Measurements from ENCODE around the gene R3HDML. TPM values are rescaled to one million over a fixed set of nuclear protein-coding genes. Genes with fewer than 3 reads are reported as not detected.
A peak's percentile ranks its signal among the peaks of the same experiment; 100 is the strongest.

The R3HDML gene
- total RNA-seq, 1 donor from 2014 or later = not detected

- Histone ChIP-seq H3K27me3 (no peaks in the 10 kb centered on the region), H3K9me3 (no peaks in the 10 kb centered on the region), H3K4me1 (peaks cover 12% of the 10 kb centered on the region), H3K4me3 (no peak overlapping the region), H3K27ac (no peak overlapping the region), H3K36me3 (no peaks in the 10 kb centered on the region)
- TF ChIP-seq POLR2AphosphoS5 (IDR thresholded peaks at IDR 0.05; ENCODE audit: insufficient read depth in 1 of 2, low read depth in 1 of 2) (peak in 1 of 2 donors; percentile 37), CTCF (IDR thresholded peaks at IDR 0.05) (peak in 2 of 3 experiments; percentile 51 to 62), POLR2A (IDR thresholded peaks at IDR 0.05) (no peak)
- no peak for DNase-seq (ENCODE audit: extremely low spot score in 2 of 2)
- intact Hi-C loops (cut with DNase I) = loop anchor here (10.0 kb wide), 1 partner anchor 226 kb away; no protein-coding TSS in a partner anchor
Measured at GRCh38 chr20:44388466-44389023, 51.7 kb downstream of the R3HDML start.

GRCh38 chr20:44389871-44390270, 53.0 kb downstream of the R3HDML start:
- intact Hi-C loops (cut with DNase I) = loop anchor here (10.0 kb wide), 1 partner anchor 225 kb away; no protein-coding TSS in a partner anchor
- TF ChIP-seq CTCF (IDR thresholded peaks at IDR 0.05) (no peak), POLR2A (IDR thresholded peaks at IDR 0.05) (no peak), POLR2AphosphoS5 (IDR thresholded peaks at IDR 0.05; ENCODE audit: insufficient read depth in 1 of 2, low read depth in 1 of 2) (no peak)
- no peaks in the 10 kb centered on the region for H3K27me3 ChIP-seq

GRCh38 chr20:44390280-44390679, 53.4 kb downstream of the R3HDML start:
- Histone ChIP-seq H3K27me3 (no peaks in the 10 kb centered on the region), H3K4me3 (no peak overlapping the region), H3K9me3 (no peaks in the 10 kb centered on the region), H3K36me3 (no peaks in the 10 kb centered on the region), H3K27ac (no peak overlapping the region), H3K4me1 (peaks cover 12% of the 10 kb centered on the region)
- intact Hi-C loops (cut with DNase I) = no loop called here
- no peak for TF ChIP-seq POLR2AphosphoS5 (IDR thresholded peaks at IDR 0.05; ENCODE audit: insufficient read depth in 1 of 2, low read depth in 1 of 2)
- no peak for TF ChIP-seq POLR2A (IDR thresholded peaks at IDR 0.05)
- TF ChIP-seq CTCF (IDR thresholded peaks at IDR 0.05) = no peak
- no peak for DNase-seq (ENCODE audit: extremely low spot score in 2 of 2)

More at GRCh38 chr20:44389871-44390270, 53.0 kb downstream of the R3HDML start:
- no peaks in the 10 kb centered on the region for H3K9me3 ChIP-seq
- no peak overlapping the region for H3K27ac ChIP-seq
- H3K4me3 ChIP-seq = no peak overlapping the region
- H3K36me3 ChIP-seq = no peaks in the 10 kb centered on the region
- DNase-seq (ENCODE audit: extremely low spot score in 2 of 2) = no peak
- H3K4me1 ChIP-seq = peaks cover 12% of the 10 kb centered on the region

DNA sequence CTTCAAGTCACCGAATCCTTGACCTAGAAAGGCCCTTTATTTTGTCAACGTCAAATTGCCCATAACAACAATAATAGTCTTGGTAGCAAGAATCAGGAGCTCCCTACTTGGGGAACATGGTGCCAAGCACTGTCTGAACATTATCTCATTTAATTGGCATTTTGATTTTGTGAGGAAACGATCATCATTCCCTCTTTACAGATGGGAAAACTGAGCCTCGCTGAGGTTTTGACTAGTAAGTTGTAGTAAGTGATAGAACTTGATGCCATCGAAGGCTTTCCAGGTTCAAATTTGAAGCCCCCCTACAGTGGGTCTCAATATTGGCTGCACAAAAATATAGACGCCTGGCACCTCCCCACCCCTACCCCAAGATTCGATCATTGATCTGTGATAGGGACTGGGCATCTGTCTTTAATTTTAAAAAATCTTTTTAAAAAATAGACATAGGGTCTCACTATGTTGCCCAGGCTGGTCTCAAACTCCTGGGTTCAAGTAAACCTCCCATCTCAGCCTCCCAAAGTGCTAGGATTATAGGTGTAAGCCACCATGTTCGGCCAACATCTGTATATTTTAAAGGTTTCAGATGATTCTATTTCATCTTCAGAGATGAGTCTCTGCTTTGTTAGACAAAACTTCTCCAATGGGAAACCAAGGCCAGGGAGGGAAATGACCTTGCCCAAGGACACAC, 55.4 kb downstream of the R3HDML start:
- no peak for DNase-seq (ENCODE audit: extremely low spot score in 2 of 2)
- intact Hi-C loops (cut with DNase I) = no loop called here
- H3K27ac ChIP-seq = no peak overlapping the region
- no peaks in the 10 kb centered on the region for H3K9me3 ChIP-seq
- peaks cover 12% of the 10 kb centered on the region for H3K4me1 ChIP-seq
- H3K27me3 ChIP-seq = no peaks in the 10 kb centered on the region
- no peaks in the 10 kb centered on the region for H3K36me3 ChIP-seq
- TF ChIP-seq POLR2A (IDR thresholded peaks at IDR 0.05) (no peak), POLR2AphosphoS5 (IDR thresholded peaks at IDR 0.05; ENCODE audit: insufficient read depth in 1 of 2, low read depth in 1 of 2) (no peak), CTCF (IDR thresholded peaks at IDR 0.05) (no peak)
- H3K4me3 ChIP-seq = no peak overlapping the region

All from vagina (tissue), 2 donors.